Prostate gland (tissue), 2 donors: Measurements from ENCODE around the gene CCDC47.

Experiments used
- CTCF ChIP-seq, 4 experiments: fragments of 200-600 bp in 2 of 4; fragments of 450-650 bp in 2 of 4; sonication (generic) in 2 of 4; IDR thresholded peaks; 1 replicate in 3 of 4; 2 replicates in 1 of 4; pipeline ENCODE4 v1.5.1; 2016 to 2019; ENCODE audit warnings: antibody characterized with exemption in 4 of 4, mild to moderate bottlenecking in 2 of 4, moderate library complexity in 2 of 4
- POLR2A ChIP-seq: fragments of 450-650 bp; IDR thresholded peaks from one replicate; pipeline ENCODE4 v1.6.1; 2016; ENCODE audit warnings: antibody characterized with exemption, mild to moderate bottlenecking
- POLR2AphosphoS5 ChIP-seq: sonication (generic); formaldehyde crosslinking; IDR thresholded peaks from one replicate; pipeline ENCODE4 v1.6.1; 2017; ENCODE audit warnings: antibody characterized with exemption

- TF ChIP-seq POLR2A = no peak
- TF ChIP-seq CTCF (IDR thresholded peaks at IDR 0.05) = no peak
- TF ChIP-seq POLR2AphosphoS5 = no peak
Observed at GRCh38 chr17:63820963-63821561, 47.7 kb upstream of the CCDC47 start.
